Measurements from ENCODE around the gene GABRG3.

GRCh38 chr15:27486683-27487647, 516.0 kb downstream of the GABRG3 start:
- TF ChIP-seq EP300 (IDR thresholded peaks at IDR 0.05) (no peak), CTCF (IDR thresholded peaks at IDR 0.05) (no peak), POLR2A (IDR thresholded peaks at IDR 0.05; ENCODE audit: low read depth) (no peak), POLR2AphosphoS5 (IDR thresholded peaks at IDR 0.05) (no peak)
